Neural cell (in vitro differentiated cells): ENCODE data around the gene PTPRN2.

Source experiments
- CTCF ChIP-seq: fragments of 450-650 bp; IDR thresholded peaks from 2 replicates; pipeline ENCODE4 v1.5.1; 2014; ENCODE audit warnings: antibody characterized with exemption, mild to moderate bottlenecking, moderate library complexity; ENCODE audit not compliant: poor library complexity, severe bottlenecking
- EP300 ChIP-seq: fragments of 450-650 bp; conservative IDR thresholded peaks from 2 replicates; pipeline ENCODE4 v1.6.1; 2014; ENCODE audit warnings: antibody characterized with exemption, mild to moderate bottlenecking, moderate library complexity; ENCODE audit not compliant: poor library complexity, severe bottlenecking
- EZH2 ChIP-seq: fragments of 200-600, 300-800 bp; shearing (Covaris generic), sonication (generic); IDR thresholded peaks from 2 replicates; pipeline ENCODE4 v1.6.1; 2014; ENCODE audit warnings: antibody characterized with exemption, low read length, borderline replicate concordance, mild to moderate bottlenecking; ENCODE audit not compliant: insufficient read depth, poor library complexity, severe bottlenecking
- MXI1 ChIP-seq: fragments of 450-650 bp; conservative IDR thresholded peaks from 2 replicates; pipeline ENCODE4 v1.6.1; 2014; ENCODE audit warnings: antibody characterized with exemption, mild to moderate bottlenecking; ENCODE audit not compliant: poor library complexity, severe bottlenecking
- RAD21 ChIP-seq: fragments of 450-650 bp; conservative IDR thresholded peaks from 2 replicates; pipeline ENCODE4 v1.6.1; 2014; ENCODE audit warnings: antibody characterized with exemption, mild to moderate bottlenecking, moderate library complexity
- REST ChIP-seq: IDR thresholded peaks from 2 replicates; pipeline ENCODE4 v1.6.1; 2012; ENCODE audit warnings: borderline replicate concordance
- SMC3 ChIP-seq: fragments of 450-650 bp; conservative IDR thresholded peaks from 2 replicates; pipeline ENCODE4 v1.6.1; 2014; ENCODE audit warnings: antibody characterized with exemption, mild to moderate bottlenecking, moderate library complexity; ENCODE audit not compliant: poor library complexity

- TF ChIP-seq EZH2 (no peak), CTCF (no peak), MXI1 (no peak), RAD21 (no peak), SMC3 (no peak), EP300 (no peak), REST (no peak)
These were observed 689.9 kb downstream of the PTPRN2 start for GRCh38 chr7:157897681-157898080.
